ENCODE measurements around the gene HIVEP1.

Gene HIVEP1

DNA sequence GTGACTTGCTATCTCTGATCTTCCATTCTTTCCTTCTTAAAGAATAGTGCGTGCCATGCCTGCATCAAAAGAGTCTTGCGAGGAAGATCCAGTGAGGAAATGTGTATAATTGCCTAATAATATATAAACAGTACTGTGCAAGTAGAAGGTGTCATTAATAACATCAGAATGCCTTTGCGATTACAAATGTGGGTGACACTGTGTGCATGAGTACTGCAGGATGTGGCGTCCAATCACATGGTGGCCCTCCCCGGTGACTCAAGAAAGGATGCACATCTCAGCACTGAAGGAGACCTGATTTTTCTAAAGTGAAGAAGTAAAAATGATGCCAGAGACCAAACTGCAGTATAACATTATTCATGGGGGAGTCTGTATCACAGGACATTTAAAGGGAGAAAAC lies 170.6 kb downstream of the HIVEP1 start:
- Histone ChIP-seq H3K27ac (ENCODE audit: low read depth, low read length) (no peak overlapping the region), H3K36me3 (ENCODE audit: control insufficient read depth in 5 of 5, insufficient read depth in 5 of 5, low read length in 5 of 5) (no peaks in the 10 kb centered on the region), H3K9me3 (ENCODE audit: control insufficient read depth in 5 of 5, low read length in 5 of 5) (no peaks in the 10 kb centered on the region), H3K4me3 (ENCODE audit: low read depth in 1 of 5, low read length in 5 of 5) (no peak overlapping the region), H3K9ac (ENCODE audit: low read length in 5 of 5) (no peak overlapping the region), H3K4me1 (ENCODE audit: control insufficient read depth in 5 of 5, insufficient read depth in 5 of 5, low read length in 5 of 5) (peaks cover 0 to 16% (median 6%) of the 10 kb centered on the region in 5 donors), H3K27me3 (ENCODE audit: control insufficient read depth in 5 of 5, insufficient read depth in 4 of 5, low read length in 5 of 5) (no peaks in the 10 kb centered on the region)

GRCh38 chr6:12185081-12185673 lies 173.1 kb downstream of the HIVEP1 start:
- no peaks in the 10 kb centered on the region for H3K36me3 ChIP-seq (ENCODE audit: control insufficient read depth in 5 of 5, insufficient read depth in 5 of 5, low read length in 5 of 5)
- no peak overlapping the region for H3K27ac ChIP-seq (ENCODE audit: low read depth, low read length)
- no peak overlapping the region for H3K9ac ChIP-seq (ENCODE audit: low read length in 5 of 5)
- peaks cover 0 to 18% (median 6%) of the 10 kb centered on the region in 5 donors for H3K4me1 ChIP-seq (ENCODE audit: control insufficient read depth in 5 of 5, insufficient read depth in 5 of 5, low read length in 5 of 5)
- no peaks in the 10 kb centered on the region for H3K27me3 ChIP-seq (ENCODE audit: control insufficient read depth in 5 of 5, insufficient read depth in 4 of 5, low read length in 5 of 5)
- H3K9me3 ChIP-seq (ENCODE audit: control insufficient read depth in 5 of 5, low read length in 5 of 5): no peaks in the 10 kb centered on the region
- H3K4me3 ChIP-seq (ENCODE audit: low read depth in 1 of 5, low read length in 5 of 5): no peak overlapping the region

- Histone ChIP-seq H3K9me3 (ENCODE audit: control insufficient read depth in 5 of 5, low read length in 5 of 5) (no peaks in the 10 kb centered on the region), H3K27me3 (ENCODE audit: control insufficient read depth in 5 of 5, insufficient read depth in 4 of 5, low read length in 5 of 5) (no peaks in the 10 kb centered on the region), H3K9ac (ENCODE audit: low read length in 5 of 5) (no peak overlapping the region), H3K4me3 (ENCODE audit: low read depth in 1 of 5, low read length in 5 of 5) (no peak overlapping the region), H3K36me3 (ENCODE audit: control insufficient read depth in 5 of 5, insufficient read depth in 5 of 5, low read length in 5 of 5) (no peaks in the 10 kb centered on the region), H3K27ac (ENCODE audit: low read depth, low read length) (peak overlapping the region; percentile 42), H3K4me1 (ENCODE audit: control insufficient read depth in 5 of 5, insufficient read depth in 5 of 5, low read length in 5 of 5) (peaks cover 0 to 18% (median 6%) of the 10 kb centered on the region in 5 donors)
Measured at GRCh38 chr6:12186528-12186927, 174.4 kb downstream of the HIVEP1 start.

DNA sequence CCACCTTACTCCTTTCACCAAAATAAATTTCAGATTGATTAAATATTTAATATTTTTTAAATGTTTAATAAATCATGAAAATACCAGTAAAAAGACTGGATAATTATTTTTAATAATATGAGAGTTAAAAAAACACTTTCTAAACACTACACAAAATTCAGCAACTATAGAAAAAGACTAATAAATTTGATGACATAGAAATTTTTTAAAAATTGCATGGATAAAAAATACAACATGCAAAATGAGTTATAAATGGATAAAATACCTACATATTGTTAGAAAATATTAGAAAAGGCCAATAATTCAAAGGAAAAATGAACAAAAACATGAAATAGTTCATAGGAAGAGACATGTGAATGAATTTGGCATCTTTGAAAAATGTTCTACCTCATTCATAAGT lies 177.0 kb downstream of the HIVEP1 start:
- no peaks in the 10 kb centered on the region for H3K36me3 ChIP-seq (ENCODE audit: control insufficient read depth in 5 of 5, insufficient read depth in 5 of 5, low read length in 5 of 5)
- H3K9me3 ChIP-seq (ENCODE audit: control insufficient read depth in 5 of 5, low read length in 5 of 5): no peaks in the 10 kb centered on the region
- H3K27me3 ChIP-seq (ENCODE audit: control insufficient read depth in 5 of 5, insufficient read depth in 4 of 5, low read length in 5 of 5): no peaks in the 10 kb centered on the region
- no peak overlapping the region for H3K4me3 ChIP-seq (ENCODE audit: low read depth in 1 of 5, low read length in 5 of 5)
- H3K9ac ChIP-seq (ENCODE audit: low read length in 5 of 5): no peak overlapping the region
- H3K4me1 ChIP-seq (ENCODE audit: control insufficient read depth in 5 of 5, insufficient read depth in 5 of 5, low read length in 5 of 5): peaks cover 0 to 18% (median 6%) of the 10 kb centered on the region in 5 donors
- H3K27ac ChIP-seq (ENCODE audit: low read depth, low read length): no peak overlapping the region

GRCh38 chr6:12189661-12190060 lies 177.5 kb downstream of the HIVEP1 start:
- Histone ChIP-seq H3K27me3 (ENCODE audit: control insufficient read depth in 5 of 5, insufficient read depth in 4 of 5, low read length in 5 of 5) (no peaks in the 10 kb centered on the region), H3K4me3 (ENCODE audit: low read depth in 1 of 5, low read length in 5 of 5) (no peak overlapping the region), H3K9ac (ENCODE audit: low read length in 5 of 5) (no peak overlapping the region), H3K9me3 (ENCODE audit: control insufficient read depth in 5 of 5, low read length in 5 of 5) (no peaks in the 10 kb centered on the region), H3K4me1 (ENCODE audit: control insufficient read depth in 5 of 5, insufficient read depth in 5 of 5, low read length in 5 of 5) (peaks cover 0 to 18% (median 6%) of the 10 kb centered on the region in 5 donors), H3K36me3 (ENCODE audit: control insufficient read depth in 5 of 5, insufficient read depth in 5 of 5, low read length in 5 of 5) (no peaks in the 10 kb centered on the region), H3K27ac (ENCODE audit: low read depth, low read length) (no peak overlapping the region)

- Histone ChIP-seq H3K27ac (ENCODE audit: low read depth, low read length) (no peak overlapping the region), H3K4me1 (ENCODE audit: control insufficient read depth in 5 of 5, insufficient read depth in 5 of 5, low read length in 5 of 5) (peaks cover 0 to 18% (median 6%) of the 10 kb centered on the region in 5 donors), H3K9me3 (ENCODE audit: control insufficient read depth in 5 of 5, low read length in 5 of 5) (no peaks in the 10 kb centered on the region), H3K36me3 (ENCODE audit: control insufficient read depth in 5 of 5, insufficient read depth in 5 of 5, low read length in 5 of 5) (no peaks in the 10 kb centered on the region), H3K4me3 (ENCODE audit: low read depth in 1 of 5, low read length in 5 of 5) (no peak overlapping the region), H3K9ac (ENCODE audit: low read length in 5 of 5) (no peak overlapping the region), H3K27me3 (ENCODE audit: control insufficient read depth in 5 of 5, insufficient read depth in 4 of 5, low read length in 5 of 5) (no peaks in the 10 kb centered on the region)
Measured at GRCh38 chr6:12190252-12190651, 178.1 kb downstream of the HIVEP1 start.

DNA sequence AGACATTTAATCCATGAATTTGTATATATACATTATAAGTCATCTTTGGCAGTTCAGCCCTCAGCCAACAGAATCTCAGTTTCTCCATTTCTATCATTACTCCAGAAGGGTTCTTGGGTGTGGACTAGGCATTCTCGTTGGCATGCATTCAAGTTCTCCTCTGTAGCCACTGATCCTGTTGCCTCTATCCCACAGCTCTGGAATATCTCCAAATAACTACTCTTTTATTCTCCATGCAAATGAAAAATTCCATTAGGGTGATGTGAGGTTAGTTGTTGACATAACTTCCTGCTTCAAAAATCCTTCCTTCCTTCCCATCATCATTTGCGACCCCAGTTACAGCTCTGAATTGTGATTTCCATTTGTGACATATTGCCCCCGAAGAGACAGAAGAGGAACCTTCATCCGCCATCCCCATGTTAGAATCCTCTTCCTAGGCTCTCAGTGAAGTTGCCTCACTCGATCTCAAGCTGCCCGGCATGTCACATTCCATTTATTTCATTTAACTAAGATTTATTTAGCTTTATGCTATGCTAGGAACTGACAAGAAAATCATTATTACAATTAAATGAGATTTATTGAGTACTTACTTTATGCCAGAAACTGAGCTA lies 184.3 kb downstream of the HIVEP1 start:
- Histone ChIP-seq H3K4me3 (ENCODE audit: low read depth in 1 of 5, low read length in 5 of 5) (no peak overlapping the region), H3K9me3 (ENCODE audit: control insufficient read depth in 5 of 5, low read length in 5 of 5) (no peaks in the 10 kb centered on the region), H3K9ac (ENCODE audit: low read length in 5 of 5) (no peak overlapping the region), H3K4me1 (ENCODE audit: control insufficient read depth in 5 of 5, insufficient read depth in 5 of 5, low read length in 5 of 5) (peaks cover 0 to 6% (median 0%) of the 10 kb centered on the region in 5 donors), H3K27me3 (ENCODE audit: control insufficient read depth in 5 of 5, insufficient read depth in 4 of 5, low read length in 5 of 5) (no peaks in the 10 kb centered on the region), H3K27ac (ENCODE audit: low read depth, low read length) (no peak overlapping the region), H3K36me3 (ENCODE audit: control insufficient read depth in 5 of 5, insufficient read depth in 5 of 5, low read length in 5 of 5) (no peaks in the 10 kb centered on the region)

- H3K27ac ChIP-seq (ENCODE audit: low read depth, low read length): no peak overlapping the region
- H3K36me3 ChIP-seq (ENCODE audit: control insufficient read depth in 5 of 5, insufficient read depth in 5 of 5, low read length in 5 of 5): no peaks in the 10 kb centered on the region
- H3K27me3 ChIP-seq (ENCODE audit: control insufficient read depth in 5 of 5, insufficient read depth in 4 of 5, low read length in 5 of 5): no peaks in the 10 kb centered on the region
- H3K9ac ChIP-seq (ENCODE audit: low read length in 5 of 5): no peak overlapping the region
- no peak overlapping the region for H3K4me3 ChIP-seq (ENCODE audit: low read depth in 1 of 5, low read length in 5 of 5)
- H3K4me1 ChIP-seq (ENCODE audit: control insufficient read depth in 5 of 5, insufficient read depth in 5 of 5, low read length in 5 of 5): peaks cover 0 to 6% (median 0%) of the 10 kb centered on the region in 5 donors
- H3K9me3 ChIP-seq (ENCODE audit: control insufficient read depth in 5 of 5, low read length in 5 of 5): no peaks in the 10 kb centered on the region
Measured at GRCh38 chr6:12198851-12199250, 186.7 kb downstream of the HIVEP1 start.

DNA sequence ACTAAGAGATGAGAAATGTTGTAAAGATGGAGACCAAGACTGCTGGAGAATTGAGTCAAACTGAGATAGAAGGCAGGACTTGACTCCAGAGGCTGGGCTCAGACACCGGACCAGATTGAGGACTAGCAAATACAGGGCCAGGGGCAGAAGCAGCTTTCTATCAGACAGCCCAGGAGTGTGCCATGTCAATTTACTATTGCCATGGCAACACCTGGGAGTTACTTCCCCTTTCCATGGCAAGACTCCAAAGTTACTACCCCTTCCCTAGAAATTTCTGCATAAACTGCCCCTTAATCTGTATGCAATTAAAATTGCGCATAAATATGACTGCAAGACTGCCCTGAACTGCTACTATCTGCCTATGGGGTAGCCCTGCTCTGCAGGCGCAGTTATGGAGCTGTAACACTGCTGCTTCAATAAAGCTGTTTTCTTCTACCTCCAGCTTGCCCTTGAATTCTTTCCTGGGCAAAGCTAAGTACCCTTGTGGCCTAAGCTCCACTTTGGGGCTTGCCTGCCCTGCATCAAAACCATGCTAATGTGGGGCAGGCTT lies 188.0 kb downstream of the HIVEP1 start:
- no peaks in the 10 kb centered on the region for H3K27me3 ChIP-seq (ENCODE audit: control insufficient read depth in 5 of 5, insufficient read depth in 4 of 5, low read length in 5 of 5)
- H3K4me3 ChIP-seq (ENCODE audit: low read depth in 1 of 5, low read length in 5 of 5): no peak overlapping the region
- no peaks in the 10 kb centered on the region for H3K9me3 ChIP-seq (ENCODE audit: control insufficient read depth in 5 of 5, low read length in 5 of 5)
- peaks cover 0 to 6% (median 0%) of the 10 kb centered on the region in 5 donors for H3K4me1 ChIP-seq (ENCODE audit: control insufficient read depth in 5 of 5, insufficient read depth in 5 of 5, low read length in 5 of 5)
- H3K36me3 ChIP-seq (ENCODE audit: control insufficient read depth in 5 of 5, insufficient read depth in 5 of 5, low read length in 5 of 5): no peaks in the 10 kb centered on the region
- H3K9ac ChIP-seq (ENCODE audit: low read length in 5 of 5): no peak overlapping the region
- H3K27ac ChIP-seq (ENCODE audit: low read depth, low read length): no peak overlapping the region

DNA sequence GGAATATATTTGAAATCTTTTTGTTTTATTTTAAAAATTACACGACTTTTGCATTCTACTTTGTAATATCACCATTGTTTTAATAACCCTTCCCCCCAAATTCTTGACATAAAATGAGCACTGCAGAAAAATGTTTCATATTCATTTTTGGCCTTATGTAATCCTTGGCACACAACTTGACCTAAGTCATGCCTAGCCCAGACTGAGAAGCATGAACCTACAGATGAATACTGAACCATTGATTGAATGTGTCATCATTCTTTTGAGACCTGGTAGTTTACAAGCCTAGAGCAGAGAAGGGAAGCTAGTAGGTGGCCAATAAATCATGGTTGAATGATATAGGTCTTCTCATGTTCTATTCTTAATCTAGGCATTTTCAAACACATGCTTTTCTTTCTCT lies 188.6 kb downstream of the HIVEP1 start:
- Histone ChIP-seq H3K9me3 (ENCODE audit: control insufficient read depth in 5 of 5, low read length in 5 of 5) (no peaks in the 10 kb centered on the region), H3K4me1 (ENCODE audit: control insufficient read depth in 5 of 5, insufficient read depth in 5 of 5, low read length in 5 of 5) (peaks cover 0 to 6% (median 0%) of the 10 kb centered on the region in 5 donors), H3K27me3 (ENCODE audit: control insufficient read depth in 5 of 5, insufficient read depth in 4 of 5, low read length in 5 of 5) (no peaks in the 10 kb centered on the region), H3K9ac (ENCODE audit: low read length in 5 of 5) (no peak overlapping the region), H3K4me3 (ENCODE audit: low read depth in 1 of 5, low read length in 5 of 5) (no peak overlapping the region), H3K27ac (ENCODE audit: low read depth, low read length) (no peak overlapping the region), H3K36me3 (ENCODE audit: control insufficient read depth in 5 of 5, insufficient read depth in 5 of 5, low read length in 5 of 5) (no peaks in the 10 kb centered on the region)

Data from subcutaneous abdominal adipose tissue (tissue), 5 donors.